Measurements from ENCODE around the gene INSR.
A peak's percentile ranks its signal among the peaks of the same experiment; 100 is the strongest.
"Not testable (repeated sequence)": the region's sequence is repeated elsewhere in the genome, so short reads cannot be mapped to it uniquely, and the experiment has no call there.

INSR gene

DNA sequence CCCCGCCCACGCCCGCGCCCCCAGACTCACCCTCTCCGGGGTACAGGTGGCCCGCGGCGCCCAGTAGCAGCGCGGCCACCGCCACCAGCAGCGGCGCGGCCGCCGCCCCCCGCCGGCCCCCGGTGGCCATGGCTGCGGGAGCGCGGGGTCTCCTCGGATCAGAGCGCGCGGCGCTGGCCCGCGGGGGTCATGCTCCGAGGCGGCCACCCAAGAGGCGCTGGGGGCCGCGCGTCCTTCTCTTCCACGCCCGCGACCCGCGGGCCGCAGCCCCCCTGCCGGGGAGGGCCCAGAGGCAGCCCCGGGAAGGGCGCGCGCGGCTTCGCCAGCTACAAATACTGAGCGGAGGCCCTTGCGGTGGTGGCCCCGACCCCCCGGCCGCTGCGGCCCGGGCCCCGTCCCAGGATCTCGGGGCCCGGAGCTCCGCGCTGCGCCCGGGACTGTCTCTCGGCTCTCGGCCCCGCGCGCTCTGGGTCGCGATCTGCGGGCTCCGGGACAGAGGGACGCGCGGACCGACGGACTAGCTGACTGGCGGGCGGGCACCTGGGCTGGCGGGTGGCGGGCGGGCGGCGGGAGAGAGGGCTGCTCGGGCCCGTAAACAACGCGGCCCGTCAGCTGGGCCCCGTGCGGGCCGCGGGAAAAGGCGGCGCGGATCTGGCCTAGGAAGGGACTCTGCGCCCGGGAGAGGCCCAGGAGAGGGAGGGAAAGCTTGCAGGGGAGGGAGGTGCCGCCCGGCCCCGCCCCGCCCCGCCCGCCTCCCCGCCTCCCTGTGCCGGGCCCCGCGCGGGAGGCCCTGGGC is at the start of gene INSR:
Gene INSR, minus strand, starts transcription at position 653 of the 796 bp plus-strand sequence. Its CDS starts 523 bp downstream, at position 130.
- peak; percentile 55 for DNase-seq

DNA sequence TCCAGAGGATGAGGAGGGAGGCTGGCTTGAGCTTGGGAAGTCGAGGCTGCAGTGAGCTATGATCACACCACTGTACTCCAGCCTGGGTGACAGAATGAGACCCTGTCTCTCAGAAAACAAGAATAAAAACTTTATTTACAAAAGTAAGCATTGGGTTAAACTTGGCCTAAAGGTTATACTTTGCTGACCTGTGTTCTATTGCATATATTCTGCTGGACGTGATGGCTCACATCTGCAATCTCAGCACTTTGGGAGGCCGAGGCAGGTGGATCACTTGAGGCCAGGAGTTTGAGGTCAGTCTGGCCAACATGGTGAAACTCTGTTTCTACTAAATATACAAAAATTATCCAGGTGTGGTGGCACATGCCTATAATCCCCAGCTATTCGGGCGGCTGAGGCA is 47.9 kb upstream of the INSR start:
- DNase-seq = no peak

DNA sequence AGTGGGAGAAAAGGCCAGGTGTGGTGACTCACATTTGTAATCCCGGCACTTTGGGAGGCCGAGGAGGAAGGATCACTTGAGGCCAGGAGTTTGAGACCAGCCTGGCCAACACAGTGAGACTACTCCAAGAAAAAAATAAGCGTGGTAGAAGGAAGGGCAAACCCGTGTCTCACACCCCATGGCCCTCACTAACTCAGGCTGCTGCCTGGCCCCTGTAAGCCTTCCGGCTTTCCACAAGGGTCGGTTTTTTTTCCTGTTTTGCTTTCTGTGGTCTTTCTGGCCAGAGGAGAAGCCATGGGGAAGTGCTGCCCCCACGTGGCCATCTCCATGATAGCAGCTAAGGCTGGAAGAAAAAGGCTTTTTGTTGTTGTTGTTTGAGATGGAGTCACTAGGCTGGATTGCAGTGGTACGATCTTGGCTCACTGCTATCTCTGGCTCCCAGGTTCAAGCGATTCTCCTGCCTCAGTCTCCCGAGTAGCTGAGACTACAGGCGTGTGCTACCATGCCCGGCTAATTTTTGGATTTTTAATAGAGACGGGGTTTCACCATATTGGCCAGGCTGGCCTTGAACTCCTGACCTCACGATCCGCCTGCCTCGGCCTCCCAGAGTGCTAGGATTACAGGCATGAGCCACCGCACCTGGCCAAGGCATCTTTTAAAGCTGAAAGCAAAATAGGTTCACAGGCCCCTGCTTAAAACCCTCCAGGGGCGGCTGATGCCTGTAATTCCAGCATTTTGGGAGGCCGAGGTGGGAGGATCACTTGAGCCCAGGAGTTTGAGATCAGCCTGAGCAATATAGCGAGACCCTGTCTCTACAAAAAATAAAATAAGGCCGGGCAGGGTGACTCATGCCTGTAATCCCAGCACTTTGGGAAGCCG is 47.0 kb upstream of the INSR start:
- peak; percentile 87 for DNase-seq

DNA sequence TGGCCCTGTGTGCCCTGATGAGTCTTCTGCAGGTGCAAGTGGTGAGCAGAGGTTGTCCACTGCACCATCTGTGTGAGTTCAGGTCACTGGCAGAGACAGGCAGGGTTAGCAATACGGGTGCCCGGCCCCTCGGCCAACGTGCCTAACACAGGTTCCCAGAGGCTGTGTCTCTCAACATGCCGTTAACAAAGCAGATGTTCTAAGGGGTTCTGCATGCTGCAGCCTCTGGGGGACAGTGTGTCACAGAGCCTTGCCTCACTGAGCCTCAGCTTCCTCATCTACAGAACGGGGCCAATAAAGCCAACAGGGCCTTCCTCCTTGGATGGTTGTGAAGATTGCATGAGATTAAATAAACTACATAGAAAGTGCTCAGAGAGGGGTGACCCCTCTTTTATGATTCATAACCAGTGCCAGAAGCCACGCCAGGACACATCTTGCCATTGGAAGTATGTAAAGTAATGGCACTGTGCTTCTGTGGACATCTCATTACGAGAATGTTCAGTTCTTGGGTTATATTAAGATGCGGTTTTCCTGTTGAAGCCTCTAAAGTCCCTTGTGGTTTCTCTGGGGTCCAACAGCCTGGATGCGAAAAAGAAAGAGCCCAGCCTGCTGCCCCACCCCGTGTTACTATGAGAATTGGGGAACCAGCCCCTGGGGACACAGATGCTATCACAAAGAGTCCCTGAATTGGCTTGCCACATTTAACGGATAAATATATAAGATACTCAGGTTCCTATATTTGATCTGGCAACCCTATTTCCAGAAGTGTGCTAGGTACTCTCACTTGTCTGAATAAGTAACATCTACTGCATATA is 43.4 kb upstream of the INSR start:
- peak; percentile 17 for DNase-seq

DNA sequence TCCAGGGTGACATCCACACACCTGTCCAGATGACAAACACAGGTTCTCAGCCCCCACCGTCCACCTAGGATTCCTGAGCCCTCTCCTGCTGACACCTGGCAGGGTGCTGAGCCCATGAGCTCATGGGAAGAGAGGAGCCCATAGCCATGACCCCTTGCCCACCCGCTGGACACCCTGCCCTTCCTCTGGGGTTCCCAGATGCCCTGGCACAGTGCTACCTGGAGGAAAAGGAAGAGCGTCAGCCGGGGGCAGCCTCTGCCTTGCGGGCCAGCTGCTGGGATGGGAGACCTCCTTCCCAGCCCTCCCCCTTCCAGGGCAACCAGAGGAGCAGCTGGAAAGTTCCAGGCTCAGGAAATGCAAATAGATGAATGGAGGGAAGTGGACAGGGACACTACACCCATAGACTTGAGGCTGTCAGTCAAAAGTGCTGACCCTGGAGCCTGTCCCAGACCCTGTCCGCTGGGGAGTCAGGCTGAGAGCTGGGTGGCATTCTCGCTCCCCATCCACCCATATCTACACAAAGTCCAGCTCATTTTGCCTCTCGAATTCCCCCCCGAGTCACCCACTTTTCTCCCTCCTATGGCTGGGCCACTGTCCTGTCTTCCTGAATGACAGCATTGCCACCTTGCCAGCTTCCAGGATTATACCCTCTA is 42.2 kb upstream of the INSR start:
- no peak for DNase-seq

DNA sequence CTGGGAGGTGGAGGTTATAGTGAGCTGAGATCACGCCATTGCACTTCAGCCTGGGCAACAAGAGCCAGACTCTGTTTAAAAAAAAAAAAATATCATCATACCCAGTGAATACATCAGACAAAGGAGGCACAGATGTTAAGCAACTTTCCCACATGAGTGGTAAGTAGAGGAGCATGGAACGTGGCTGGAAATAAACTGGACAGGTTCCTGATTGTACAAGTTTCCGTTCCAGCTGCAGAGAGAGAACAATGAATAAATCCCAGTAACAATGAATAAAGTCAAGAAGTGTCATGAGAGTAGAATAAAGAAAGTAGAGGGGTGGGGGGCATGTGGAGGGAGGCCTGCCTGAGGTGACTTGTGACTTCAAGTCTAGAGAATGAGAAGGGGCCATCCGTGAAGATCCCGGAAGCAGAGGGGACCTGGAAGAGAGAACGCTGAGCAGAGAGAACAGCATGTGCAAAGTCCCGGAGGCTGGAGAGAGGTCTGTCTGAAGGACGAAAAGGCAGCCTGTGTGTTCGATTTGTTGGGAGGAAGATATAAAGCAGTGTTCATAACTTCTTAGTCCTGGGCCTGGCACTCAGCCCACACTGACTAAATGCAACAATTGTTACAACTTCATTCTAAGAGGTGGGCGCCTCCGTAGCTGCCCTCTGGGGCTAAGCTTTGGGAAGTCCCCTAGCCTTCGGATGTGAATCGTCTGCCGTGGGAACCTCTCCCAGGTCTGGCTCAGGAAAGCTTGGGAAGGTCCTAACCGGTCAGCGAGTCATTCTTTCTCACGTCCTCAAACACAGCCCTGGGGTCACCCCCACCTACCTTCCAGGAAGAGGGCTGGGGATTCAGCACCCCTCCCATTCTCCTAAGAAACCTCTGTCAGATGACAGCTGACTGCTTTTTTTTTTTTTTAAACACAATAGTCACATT is 39.2 kb upstream of the INSR start:
- DNase-seq = no peak

DNA sequence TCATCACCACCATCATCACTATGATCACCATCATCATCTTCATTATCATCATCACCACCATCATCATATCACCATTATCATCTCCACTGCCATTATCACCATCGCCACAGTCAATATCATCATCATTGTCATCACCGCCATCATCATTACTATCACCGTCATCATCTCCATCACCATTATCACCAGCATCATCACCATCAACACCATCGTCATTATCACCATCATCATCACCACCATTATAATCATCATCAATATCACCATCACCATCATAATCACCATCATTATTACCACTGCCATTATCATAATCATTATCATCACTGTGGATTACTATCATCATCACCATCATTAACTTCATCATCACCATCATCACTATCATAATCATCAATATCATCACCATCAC is 37.2 kb upstream of the INSR start:
- DNase-seq = no peak

DNA sequence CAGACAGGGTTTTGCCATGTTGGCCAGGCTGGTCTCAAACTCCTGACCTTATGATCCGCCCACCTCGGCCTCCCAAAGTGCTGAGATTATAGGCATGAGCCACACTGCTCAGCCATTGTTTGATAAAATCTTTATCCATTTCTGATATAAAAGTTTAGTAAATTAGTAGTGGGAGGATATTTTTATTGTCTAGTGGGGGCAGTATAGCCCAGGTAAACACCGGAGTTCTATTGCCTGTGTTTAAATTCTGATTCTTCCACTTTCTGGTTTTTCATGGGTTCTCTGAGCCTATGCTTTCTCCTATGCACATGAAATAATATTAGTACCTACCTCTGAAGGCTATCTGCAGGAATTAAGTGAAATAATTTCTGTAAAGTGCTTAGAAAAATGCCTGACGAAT is 34.4 kb upstream of the INSR start:
- DNase-seq = no peak

DNA sequence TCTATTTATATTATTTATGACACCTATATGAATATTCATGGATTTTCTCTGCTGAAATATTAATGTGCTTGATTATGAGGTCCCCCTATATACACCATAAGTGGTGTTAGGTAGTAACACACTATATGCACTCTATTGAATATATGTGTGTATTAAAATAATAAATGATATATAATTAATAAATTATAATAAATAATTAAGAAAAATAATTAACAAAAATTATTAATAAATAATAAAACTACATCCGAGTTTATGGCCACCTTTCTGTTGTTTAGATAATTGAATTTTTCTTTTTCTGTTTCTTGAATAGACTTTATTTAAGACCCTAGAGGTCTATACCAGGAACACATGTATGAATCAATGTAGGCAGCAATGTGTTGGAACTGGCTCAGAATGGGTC is 33.6 kb upstream of the INSR start:
- no peak for DNase-seq

DNA sequence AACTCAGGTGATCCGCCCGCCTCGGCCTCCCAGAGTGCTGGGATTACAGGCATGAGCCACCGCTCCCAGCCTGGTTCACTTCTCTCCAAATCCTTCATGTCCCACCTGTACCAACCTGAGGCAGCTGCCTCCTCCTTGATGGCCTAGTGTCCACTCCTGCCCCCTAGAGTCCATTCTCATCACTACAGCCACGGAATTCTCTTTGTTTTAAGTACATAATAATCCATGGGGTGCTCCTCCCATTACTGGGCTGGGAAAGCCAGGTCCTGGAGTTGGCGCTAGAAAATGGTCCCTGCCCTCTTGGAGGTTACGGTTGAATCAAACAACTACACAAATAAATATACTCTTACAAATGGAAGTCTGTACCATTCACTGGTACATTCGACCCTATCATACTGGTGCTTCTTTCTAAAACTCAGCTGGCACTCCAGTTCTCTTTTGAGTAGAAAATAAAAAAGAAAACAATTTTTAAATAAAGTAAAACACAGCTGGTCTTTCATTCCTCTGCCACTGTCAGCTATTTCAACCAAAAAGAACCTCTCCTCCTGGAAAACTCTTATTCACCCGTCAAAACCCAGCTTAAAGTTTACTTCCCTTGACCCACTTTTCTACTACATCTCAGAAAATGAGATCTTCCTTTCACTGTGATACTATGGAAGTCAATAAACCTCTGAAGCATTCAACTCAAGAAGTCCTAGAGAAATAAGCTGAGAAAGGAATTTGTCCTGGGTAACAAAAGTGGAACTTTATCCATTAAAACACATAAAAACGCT is 32.1 kb upstream of the INSR start:
- DNase-seq = peak; percentile 33

DNA sequence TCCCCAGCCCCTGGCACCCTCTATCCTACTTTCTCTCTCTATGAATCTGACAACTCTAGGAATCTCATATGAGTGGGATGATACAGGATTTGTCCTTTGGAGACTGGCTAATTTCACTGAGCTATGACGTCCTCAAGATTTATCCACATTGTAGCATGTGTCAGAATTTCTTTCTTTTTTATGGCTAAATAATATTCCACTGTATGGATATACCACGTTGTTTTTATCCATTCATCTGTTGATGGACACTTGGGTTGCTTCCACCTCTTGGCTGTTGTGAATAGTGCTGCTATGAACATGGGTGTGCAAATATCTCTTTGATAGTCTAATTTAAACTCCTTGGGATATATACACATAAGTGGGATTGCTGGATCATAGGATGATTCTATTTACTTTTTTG is 24.0 kb upstream of the INSR start:
- DNase-seq = no peak

DNA sequence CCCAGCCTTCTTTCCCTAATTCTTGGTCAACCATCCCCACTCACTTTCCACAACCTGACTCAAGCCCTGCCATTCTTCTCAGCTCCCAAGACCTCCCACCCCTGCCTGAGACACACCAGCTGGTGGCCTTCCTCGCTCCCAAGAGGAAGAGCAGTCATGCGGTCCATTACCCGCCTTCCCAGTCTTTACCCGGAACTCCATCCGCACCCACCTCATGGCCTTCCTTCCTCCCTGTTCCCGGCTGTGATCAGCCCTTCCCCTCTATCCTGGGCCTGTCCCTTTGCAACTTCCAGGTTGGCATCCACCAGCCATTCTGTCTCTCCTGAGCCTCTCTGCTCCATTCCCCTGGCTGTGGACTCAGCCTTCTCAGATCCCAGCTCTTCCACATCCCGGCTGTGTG is 18.6 kb upstream of the INSR start:
- no peak for DNase-seq

DNA sequence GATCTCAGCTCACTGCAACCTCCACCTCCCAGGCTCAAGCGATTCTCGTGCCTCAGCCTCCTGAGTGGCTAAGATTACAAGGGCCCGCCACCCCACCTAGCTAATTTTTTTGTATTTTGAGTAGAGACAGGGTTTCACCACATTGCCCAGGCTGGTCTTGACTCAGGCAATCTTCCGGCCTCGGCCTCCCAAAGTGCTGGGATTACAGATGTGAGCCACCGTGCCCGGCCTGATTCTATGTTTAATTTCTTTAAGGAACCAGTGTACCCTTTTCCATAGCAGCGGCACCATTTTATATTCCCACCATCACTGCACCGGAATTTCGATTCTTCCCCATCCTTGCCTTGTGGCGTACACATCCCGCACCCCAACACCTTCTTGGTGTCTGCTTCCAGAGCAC is 17.7 kb upstream of the INSR start:
- DNase-seq = no peak

DNA sequence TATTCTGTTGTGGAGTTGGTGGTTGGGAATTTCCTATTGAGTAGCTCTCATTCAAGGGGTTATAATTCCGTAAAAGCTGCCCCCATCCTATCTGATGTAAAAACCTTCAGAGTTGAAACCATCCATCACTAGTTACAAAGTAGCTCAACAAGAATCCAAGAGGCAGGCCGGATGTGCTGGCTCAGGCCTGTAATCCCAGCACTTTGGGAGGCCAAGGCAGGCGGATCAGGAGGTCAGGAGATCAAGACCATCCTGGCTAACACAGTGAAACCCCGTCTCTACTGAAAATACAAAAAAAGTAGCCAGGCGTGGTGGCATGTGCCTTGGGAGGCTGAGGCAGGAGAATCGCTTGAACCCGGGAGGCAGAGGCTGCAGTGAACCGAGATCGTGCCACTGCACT is 14.1 kb upstream of the INSR start:
- not testable (repeated sequence) for DNase-seq

DNA sequence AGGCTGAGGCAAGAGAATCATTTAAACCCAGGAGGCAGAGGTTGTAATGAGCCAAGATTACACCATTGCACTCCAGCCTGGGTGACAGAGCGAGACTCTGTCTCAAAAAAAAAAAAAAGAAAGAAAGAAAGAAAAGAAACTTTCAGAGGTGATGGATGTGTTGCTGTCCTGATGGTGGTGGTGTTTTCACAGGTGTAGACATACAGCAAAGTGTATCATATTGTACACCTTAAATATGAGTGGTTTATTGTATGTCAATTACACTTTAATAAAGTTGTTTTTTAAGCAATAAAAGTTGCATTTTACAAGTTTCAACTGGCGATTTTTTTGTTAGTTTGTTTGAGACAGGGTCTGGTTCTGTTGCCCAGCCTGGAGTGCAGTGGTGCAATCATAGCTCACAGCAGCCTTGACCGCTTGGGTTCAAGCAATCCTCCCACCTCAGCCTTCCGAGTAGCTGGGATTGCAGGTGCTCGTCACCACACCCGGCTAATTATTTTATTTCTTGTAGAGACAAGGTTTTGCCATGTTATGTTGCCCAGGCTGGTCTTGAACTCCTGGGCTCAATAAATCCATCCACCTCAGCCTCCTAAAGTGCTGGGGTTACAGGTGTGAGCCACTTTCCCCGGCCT is 13.5 kb upstream of the INSR start:
- DNase-seq = no peak

DNA sequence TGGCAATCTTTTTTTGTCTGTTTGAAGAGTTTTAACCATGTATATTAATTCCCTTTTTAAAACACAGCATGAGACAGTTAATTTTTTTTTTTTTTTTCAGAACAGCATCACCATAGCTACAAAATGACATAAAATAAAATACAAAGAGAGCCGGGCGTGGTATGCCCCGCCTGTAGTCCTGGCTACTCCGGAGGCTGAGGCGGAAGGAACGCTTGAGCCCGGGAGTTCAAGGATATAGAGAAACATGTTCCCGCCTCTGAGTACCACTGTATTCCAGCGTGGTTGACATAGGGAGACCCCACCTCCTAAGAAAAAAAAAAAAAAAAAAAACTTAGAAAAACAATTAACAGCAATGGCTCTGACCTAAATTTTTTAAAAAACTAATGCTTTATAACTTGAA is 10.0 kb upstream of the INSR start:
- no peak for DNase-seq

DNA sequence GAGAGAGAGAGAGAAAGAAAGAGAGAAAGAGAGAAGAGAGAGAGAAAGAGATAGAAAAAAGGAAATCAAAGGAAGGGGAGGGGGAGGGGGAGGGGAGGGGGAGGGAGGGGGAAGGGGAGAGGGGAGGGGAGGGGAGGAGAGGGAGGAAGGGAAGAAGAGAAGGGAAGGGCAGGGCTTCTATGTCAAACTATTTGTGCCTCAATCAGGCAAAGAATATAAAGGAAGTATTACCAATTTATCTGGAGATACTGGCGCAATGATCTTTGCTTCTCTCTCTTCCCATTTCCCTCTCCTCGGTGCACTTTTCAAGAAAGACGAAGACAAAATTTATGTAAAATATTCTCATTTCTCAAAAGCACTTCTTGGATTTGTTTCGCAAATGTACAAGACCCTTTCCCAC is 9.3 kb upstream of the INSR start:
- no peak for DNase-seq

DNA sequence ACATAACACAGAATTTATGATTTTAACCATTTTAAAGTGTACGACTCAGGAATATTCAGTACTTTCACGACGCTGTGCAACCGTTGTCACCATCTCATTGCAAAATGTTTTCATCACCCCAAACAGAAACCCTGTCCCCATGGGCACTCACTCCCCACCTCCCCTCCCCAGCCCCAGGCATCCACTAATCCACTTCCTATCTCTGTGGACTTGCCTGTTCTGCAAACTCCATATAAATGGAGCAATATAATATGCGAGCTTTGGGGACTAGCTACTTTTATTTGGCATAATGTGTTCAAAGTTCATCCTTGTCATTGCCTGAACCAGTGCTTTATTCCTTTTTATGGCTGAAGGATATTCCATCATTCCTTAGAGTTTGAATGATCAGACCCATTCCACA is 7.3 kb upstream of the INSR start:
- no peak for DNase-seq

DNA sequence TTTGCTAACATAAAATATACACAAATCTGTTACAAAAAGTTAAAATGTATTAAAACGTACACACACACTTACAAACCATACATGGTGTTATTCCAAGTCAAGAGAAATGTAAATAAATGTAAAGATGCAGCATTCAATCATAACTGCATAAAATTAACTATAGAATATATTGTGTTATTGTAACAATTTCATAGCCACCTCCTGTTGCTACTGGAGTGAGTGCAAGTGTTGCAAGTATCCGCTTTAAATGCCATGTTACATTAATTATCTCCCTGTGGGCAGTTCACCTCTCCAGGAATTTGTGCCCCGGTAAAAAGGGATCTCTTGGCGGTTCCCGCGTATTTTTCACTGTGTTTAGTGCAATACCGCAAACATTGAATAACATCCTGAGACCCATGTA is 3.5 kb upstream of the INSR start:
- DNase-seq = no peak

DNA sequence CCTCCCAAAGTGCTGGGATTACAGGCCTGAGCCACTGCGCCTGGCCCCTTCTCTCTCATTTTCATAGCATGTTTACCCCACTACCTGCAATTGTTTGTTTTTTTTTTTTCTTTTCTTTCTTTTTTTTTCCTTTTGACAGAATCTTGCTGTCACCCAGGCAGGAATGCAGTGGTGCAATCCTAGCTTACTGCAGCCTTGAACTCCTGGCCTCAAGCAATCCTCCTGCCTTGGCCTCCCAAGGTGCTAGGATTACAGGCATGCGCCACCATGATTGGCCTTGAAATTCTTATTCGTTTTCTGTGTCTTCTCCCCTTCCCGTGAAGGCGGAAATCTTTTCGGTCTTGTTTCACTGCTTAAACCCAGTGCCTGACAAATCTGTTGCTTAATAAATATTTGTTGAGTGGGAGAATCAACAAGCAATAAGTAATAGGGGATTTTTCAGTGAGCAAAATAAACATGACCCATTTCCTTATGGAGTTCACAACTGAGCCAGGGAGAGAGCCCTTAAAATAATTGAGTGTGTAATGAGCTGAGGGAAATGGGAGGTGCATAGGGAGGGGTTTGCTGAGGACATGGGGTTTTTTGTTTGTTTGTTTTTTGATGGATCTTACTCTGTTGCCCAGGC is 1.8 kb upstream of the INSR start:
- no peak for DNase-seq
